ENCODE measurements around the gene IFT80.

- TF ChIP-seq POLR2A (IDR thresholded peaks at IDR 0.05; ENCODE audit: borderline replicate concordance, extremely low read depth, insufficient read depth, insufficient read length): no peak
- no peak for TF ChIP-seq ELF1 (IDR thresholded peaks at IDR 0.05; ENCODE audit: borderline replicate concordance, low read depth)
- TF ChIP-seq RAD21 (IDR thresholded peaks at IDR 0.05; ENCODE audit: low read depth): no peak
- no peak for TF ChIP-seq EGR1 (IDR thresholded peaks at IDR 0.05; ENCODE audit: low read depth)
- TF ChIP-seq FOSL1 (IDR thresholded peaks at IDR 0.05; ENCODE audit: low read depth): no peak
- no peak for TF ChIP-seq EZH2 (IDR thresholded peaks at IDR 0.05)
- TF ChIP-seq, protein P1, sequence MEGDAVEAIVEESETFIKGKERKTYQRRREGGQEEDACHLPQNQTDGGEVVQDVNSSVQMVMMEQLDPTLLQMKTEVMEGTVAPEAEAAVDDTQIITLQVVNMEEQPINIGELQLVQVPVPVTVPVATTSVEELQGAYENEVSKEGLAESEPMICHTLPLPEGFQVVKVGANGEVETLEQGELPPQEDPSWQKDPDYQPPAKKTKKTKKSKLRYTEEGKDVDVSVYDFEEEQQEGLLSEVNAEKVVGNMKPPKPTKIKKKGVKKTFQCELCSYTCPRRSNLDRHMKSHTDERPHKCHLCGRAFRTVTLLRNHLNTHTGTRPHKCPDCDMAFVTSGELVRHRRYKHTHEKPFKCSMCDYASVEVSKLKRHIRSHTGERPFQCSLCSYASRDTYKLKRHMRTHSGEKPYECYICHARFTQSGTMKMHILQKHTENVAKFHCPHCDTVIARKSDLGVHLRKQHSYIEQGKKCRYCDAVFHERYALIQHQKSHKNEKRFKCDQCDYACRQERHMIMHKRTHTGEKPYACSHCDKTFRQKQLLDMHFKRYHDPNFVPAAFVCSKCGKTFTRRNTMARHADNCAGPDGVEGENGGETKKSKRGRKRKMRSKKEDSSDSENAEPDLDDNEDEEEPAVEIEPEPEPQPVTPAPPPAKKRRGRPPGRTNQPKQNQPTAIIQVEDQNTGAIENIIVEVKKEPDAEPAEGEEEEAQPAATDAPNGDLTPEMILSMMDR (IDR thresholded peaks at IDR 0.05 in 2 of 3, conservative IDR thresholded peaks at IDR 0.05 in 1 of 3; ENCODE audit: borderline replicate concordance in 1 of 3, insufficient read depth in 1 of 3, low read depth in 2 of 3, low read length in 2 of 3): no peak
- TF ChIP-seq, protein P2, sequence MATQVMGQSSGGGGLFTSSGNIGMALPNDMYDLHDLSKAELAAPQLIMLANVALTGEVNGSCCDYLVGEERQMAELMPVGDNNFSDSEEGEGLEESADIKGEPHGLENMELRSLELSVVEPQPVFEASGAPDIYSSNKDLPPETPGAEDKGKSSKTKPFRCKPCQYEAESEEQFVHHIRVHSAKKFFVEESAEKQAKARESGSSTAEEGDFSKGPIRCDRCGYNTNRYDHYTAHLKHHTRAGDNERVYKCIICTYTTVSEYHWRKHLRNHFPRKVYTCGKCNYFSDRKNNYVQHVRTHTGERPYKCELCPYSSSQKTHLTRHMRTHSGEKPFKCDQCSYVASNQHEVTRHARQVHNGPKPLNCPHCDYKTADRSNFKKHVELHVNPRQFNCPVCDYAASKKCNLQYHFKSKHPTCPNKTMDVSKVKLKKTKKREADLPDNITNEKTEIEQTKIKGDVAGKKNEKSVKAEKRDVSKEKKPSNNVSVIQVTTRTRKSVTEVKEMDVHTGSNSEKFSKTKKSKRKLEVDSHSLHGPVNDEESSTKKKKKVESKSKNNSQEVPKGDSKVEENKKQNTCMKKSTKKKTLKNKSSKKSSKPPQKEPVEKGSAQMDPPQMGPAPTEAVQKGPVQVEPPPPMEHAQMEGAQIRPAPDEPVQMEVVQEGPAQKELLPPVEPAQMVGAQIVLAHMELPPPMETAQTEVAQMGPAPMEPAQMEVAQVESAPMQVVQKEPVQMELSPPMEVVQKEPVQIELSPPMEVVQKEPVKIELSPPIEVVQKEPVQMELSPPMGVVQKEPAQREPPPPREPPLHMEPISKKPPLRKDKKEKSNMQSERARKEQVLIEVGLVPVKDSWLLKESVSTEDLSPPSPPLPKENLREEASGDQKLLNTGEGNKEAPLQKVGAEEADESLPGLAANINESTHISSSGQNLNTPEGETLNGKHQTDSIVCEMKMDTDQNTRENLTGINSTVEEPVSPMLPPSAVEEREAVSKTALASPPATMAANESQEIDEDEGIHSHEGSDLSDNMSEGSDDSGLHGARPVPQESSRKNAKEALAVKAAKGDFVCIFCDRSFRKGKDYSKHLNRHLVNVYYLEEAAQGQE (IDR thresholded peaks at IDR 0.05; ENCODE audit: low read depth): no peak
- TF ChIP-seq, protein P3, sequence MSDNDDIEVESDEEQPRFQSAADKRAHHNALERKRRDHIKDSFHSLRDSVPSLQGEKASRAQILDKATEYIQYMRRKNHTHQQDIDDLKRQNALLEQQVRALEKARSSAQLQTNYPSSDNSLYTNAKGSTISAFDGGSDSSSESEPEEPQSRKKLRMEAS (IDR thresholded peaks at IDR 0.05): no peak
- no peak for TF ChIP-seq CBX3 (IDR thresholded peaks at IDR 0.05; ENCODE audit: low read depth)
These were observed 17.6 kb downstream of the IFT80 start for GRCh38 chr3:160381470-160381869.

Measured in HCT116 (cell line).